Inflammatory macrophage (primary cell): ENCODE data around the gene KCTD21.
"Not testable (repeated sequence)": the region's sequence is repeated elsewhere in the genome, so short reads cannot be mapped to it uniquely, and the experiment has no call there.

Source experiments
- DNase-seq, 2 donors: peaks; one replicate each; pipeline ENCODE4 v3.0.0-alpha.2; 2020 to 2022

Gene KCTD21

DNA sequence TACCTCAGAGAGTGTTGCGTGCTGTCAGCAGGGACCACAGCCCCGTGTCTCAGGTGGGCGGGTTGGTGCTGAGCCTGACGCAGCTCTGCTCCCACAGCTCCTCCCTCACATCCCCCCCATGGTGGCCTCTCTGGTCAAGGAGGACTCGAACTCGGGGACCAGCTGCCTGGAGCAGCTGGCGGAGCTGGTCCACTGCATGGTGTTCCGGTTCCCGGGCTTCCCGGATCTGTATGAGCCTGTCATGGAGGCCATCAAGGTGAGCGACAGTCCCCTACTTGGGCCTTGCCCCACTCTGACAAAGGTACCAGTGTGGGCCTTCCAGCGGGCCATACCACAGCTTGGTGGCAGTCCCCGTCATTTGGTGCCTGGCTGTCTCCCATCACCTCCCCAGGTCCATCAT is 12.1 kb upstream of the KCTD21 start:
- no peak for DNase-seq

GRCh38 chr11:78200061-78200460 is 11.6 kb upstream of the KCTD21 start:
- DNase-seq, result no peak

DNA sequence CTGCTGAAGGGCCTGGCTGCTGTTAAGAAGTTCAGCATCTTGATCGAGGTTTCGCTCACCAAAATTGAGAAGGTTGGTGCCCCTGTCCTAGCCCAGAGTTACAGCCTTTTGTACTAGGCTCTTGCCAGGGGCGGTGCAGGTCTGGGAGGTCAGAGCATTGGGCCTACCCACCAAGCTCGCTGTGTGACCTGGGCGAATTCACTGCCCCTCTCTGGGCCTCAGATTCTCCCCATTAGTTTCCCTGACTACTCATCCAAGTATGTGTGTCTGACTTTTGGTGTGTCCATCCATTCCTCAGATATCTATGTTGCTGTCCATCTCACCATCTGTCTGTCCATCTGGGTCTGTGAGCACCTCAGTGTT is 11.2 kb upstream of the KCTD21 start:
- no peak for DNase-seq

- no peak for DNase-seq
Observed at GRCh38 chr11:78199015-78199652, 10.7 kb upstream of the KCTD21 start.

DNA sequence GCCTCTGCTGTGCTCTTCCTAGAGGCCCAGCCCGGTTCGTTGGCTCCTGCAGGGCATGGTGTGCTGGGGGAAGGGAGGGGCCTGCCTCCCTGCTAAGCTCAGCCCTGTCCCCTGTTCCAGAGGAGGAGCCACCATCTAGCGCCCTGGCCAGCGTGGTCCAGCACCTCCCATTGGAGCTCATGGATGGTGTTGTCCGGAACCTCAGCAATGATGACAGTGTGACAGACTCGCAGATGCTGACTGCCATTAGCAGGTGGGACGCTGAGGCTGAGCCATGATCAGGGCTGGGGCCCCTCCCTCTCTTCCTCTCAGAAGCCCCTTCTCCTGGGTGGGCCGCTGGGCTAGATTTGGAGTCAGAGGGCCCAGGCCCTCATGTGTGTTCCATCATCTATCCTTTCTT is 9.4 kb upstream of the KCTD21 start:
- no peak for DNase-seq

DNA sequence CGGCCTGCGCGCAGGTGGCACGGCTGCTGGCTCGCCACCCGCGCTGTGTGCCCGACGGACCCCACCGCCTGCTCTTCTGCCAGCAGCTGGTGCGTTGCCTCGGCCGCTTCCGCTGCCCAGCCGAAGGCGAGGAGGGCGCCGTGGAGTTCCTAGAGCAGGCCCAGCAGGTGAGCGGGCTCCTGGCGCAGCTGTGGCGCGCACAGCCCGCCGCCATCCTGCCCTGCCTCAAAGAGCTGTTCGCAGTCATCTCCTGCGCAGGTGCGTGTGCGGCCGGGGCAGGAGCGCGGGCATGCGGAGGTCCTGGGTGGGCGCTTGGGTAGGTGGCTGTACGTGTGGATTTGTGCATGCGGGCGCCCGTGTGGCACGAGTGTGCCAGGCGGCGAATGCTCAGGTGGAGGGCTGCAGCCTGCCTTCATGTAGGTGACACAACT is 8.2 kb upstream of the KCTD21 start:
- no peak for DNase-seq

- no peak for DNase-seq
Observed at GRCh38 chr11:78195917-78196560, 7.6 kb upstream of the KCTD21 start.

GRCh38 chr11:78194490-78194889 is 6.1 kb upstream of the KCTD21 start:
- DNase-seq, result no peak

- no peak for DNase-seq
Observed at GRCh38 chr11:78193806-78194205, 5.4 kb upstream of the KCTD21 start.

DNA sequence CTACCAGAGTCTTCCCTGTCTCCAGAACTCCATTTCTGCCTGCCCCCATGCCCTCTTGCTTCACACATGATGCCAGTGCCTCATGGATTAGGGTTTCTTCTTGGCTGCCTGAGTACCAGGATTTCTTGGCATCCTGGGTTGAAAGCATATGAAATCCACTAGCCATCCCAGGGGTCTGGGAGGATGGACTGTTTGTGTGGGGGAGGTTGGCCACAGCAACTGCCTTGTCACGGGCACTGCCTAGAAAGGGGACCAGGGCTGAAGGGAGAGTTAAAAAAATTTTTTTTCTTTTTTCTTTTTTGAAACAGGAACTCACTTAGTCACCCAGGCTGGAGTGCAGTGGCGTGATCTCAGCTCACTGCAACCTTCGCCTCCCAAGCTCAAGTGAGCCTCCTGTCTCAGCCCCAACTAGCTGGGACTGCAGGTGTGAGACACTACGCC is 4.5 kb upstream of the KCTD21 start:
- DNase-seq, result peak; percentile 52 to 62

GRCh38 chr11:78192223-78192719 is 3.8 kb upstream of the KCTD21 start:
- DNase-seq, result peak; percentile 9 to 76

DNA sequence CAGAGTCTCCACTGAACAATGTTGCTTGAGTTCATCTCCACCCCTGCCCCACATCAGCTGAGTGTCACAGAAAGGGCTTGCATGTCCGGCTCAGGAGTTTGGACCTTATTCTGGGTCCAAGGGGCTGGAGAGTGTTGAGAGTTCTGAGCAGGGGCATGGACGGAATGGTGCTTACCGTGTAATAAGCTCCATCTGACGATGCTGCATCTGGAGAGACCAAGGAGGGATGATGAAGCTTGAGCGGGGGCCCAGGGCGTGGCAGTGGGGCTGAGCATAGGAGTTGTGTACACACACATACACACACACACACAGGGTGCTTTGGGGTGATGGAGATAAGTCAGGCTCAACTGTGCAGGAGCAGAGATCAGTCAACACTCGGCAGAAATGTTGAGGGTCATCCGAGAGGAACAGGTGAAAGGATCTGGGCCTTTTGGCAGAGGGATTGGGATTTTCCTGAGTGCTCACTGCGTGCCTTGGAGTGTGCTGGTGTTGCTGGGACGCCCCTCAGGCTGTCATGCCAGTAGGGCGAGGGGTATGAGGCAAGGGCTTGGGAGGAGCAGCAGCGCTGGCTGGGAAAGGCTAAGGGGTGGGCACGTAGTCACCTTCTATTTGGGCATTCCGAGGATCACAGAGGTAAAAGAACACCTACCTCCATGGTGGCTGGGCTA is 2.6 kb upstream of the KCTD21 start:
- DNase-seq, result no peak

DNA sequence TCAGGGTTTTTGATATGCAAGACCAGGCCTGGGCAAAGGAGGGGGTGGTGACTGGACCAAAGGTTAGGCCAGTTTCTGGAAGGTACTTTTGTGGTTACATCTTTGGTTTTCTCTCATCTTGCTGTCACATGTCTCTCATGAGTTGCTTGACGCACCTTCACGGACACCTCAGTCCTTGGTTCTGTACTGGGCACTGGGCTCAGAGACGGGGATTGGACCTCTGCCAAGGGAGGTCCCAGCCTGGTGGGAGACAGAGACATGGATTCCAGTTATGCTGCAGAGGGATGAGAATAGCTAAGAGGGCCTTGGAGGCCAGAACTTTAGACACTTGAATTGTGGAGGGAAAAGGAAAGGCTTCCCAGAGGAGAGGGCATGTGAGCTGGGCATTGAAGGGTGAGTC is 1.9 kb upstream of the KCTD21 start:
- no peak for DNase-seq

GRCh38 chr11:78189851-78190250 is 1.4 kb upstream of the KCTD21 start:
- no peak for DNase-seq

DNA sequence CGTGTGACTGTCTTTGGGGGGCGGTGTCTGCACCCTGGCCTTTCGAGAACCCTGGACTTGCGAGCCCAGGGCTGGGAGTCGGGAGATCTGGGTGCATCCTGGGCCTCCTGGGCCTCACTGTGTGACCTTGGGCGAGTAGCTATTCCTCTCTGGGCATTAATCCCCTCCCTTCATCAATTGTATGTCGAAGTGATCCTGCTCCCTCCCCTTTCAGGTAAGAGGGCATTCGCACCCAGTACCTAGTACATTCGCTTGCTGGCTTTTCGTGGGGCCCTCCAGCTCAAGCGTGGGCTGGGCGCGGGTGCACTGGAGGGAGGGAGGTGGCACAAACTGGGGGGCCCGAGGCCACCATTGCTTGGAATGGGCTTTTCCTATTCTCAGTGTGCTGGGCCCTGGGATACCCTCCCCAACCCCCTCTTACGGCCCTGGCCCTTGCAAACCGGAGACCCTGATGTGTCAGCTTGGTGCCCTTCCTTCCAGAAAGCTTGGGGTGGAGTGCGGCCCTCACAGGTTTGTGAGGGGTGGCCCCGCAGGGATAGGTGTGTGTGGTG is 823 bp upstream of the KCTD21 start:
- no peak for DNase-seq

DNA sequence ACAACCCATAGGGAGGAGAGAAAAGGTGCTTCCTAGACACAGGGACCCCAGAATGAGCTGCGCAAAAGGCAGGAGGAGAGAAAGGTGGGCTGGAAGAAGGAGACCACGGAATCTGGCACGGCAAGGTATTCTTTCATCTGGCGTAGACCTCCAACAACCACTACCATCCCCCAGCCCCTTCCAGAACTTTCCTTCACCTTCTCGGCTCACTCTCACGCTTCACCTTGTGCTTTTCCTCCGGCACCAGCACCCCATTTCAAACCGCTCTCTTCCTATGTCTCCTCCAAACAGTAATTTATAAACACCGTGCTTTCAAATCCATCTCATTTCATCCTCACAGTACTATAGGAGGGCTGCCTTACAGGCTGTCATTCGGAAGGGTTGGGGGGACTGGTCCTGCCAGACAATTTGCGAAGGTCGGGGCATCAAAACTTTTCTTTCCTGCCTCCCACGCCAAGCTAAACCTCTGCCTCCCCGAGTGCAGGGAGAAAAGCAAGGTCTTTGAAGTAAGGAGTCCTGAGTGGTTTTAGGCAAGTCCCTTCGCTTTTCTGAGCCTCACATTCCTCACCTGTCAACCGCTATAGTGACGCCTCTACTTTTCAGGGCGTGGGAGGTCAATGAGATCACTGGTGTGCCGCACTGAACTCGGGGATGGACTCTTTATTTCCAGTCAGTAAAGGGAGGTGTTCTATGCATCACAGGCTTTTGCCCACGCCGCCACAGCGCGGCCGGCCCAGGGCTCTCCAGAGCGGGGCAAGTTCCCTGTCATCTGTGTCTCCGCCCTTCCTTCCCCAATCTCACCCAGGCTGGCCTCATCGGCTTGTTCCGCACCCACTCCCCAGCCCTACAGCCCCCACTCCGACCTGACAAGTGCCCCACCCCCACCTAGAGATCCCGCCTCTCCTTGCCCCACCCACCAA is 800 bp downstream of the KCTD21 start:
- DNase-seq, result peak; percentile 89 to 93

DNA sequence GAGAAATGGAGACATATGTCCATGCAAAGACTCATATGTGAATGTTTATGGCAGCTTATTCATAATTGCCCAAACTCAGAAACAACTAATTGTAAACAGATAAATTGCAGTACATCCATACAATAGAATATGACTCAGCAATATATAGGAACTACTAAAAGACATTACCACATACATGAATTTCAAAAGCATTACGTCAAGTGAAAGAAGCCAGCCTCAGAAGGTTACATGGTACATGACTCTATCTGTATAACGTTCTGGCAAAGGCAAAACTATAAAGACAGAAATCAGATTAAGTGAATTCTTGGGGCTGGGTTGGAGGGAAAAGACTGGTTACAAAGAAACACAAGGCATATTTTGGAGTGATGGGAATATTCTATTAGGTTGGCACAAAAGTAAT is 7.2 kb downstream of the KCTD21 start:
- peak; percentile 63 to 90 for DNase-seq

GRCh38 chr11:78180751-78181150 is 7.7 kb downstream of the KCTD21 start:
- peak; percentile 53 to 64 for DNase-seq

DNA sequence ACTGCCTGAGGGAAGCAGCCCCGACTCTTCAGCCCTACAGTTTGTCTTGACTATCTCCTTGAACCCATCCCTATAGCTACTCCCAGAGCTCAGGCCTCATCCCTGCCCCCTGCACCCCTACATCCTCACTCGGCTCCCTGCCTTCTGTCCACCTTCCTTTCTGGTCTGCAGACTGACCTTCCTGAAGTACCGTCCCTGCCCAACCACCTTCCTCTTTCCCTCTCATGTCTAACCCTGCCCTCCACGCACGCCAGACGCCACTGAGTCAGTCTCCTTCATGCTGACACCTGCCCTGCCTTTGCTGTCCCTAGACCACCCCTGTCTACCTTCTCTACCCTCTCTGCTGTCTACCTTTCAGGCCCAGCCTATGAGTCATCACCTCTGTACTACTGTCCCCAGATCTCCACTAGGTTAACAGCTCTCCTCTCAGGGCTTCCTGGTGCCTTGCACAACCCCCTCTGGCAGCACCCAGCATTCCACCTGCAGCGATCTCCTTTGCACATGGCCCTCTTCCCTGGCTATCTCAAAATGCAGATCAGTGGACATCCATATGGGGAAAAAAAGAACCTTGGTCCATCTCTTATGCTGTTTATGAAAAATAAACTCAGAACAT is 8.9 kb downstream of the KCTD21 start:
- DNase-seq, result no peak

DNA sequence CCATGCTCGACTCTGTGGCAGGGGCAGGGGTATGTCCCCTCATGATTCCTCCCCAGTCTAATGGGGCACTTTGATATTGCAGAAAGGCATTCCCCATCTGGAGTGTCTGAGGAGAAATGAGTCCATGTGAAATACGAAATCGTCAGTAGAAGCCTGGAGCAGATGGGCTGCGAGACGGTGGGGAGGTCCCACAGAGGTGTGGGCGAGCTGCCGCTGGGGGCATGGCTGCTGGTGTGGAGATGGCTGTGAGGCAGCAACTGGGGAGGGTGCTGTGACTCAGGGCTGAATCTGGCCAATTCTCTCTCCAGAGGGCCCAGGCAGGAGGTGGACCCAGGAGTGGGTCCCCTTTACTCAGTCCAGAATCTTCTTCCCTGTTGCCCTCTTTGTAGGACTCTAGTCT is 11.2 kb downstream of the KCTD21 start:
- no peak for DNase-seq

GRCh38 chr11:78176605-78177141 is 11.8 kb downstream of the KCTD21 start:
- DNase-seq, result no peak

- DNase-seq, result not testable (repeated sequence)
Observed at GRCh38 chr11:78175862-78176261, 12.6 kb downstream of the KCTD21 start.
